Left lobe of liver (tissue), 2 donors: ENCODE results near the gene ZP2. TPM values are rescaled to one million over a fixed set of nuclear protein-coding genes. Genes with fewer than 3 reads are reported as not detected.
A peak's percentile ranks its signal among the peaks of the same experiment; 100 is the strongest.
"Not testable (repeated sequence)": the region's sequence is repeated elsewhere in the genome, so short reads cannot be mapped to it uniquely, and the experiment has no call there.

ENCODE experiments used
- ATAC-seq: fragments of 200-7000 bp; cut with Tn5 transposase; one replicate; pipeline ENCODE4 v1.9.1; 2020; ENCODE audit warnings: mild to moderate bottlenecking, moderate library complexity
- DNase-seq: peaks from one replicate; pipeline ENCODE4 v3.0.0-alpha.2; 2020; ENCODE audit warnings: low spot score
- total RNA-seq: library from RNA; stranded (reverse); gene quantifications from one replicate; pipeline ENCODE4 v1.2.1, GENCODE V29; 2021
- donor health status: DM: no; HTN: no; CAD: no; lungs with moderate emphysema.
- donor health status: DM: no; HTN: yes; CAD: no.

ZP2 gene
- total RNA-seq, 1 donor from 2014 or later, result not detected

DNA sequence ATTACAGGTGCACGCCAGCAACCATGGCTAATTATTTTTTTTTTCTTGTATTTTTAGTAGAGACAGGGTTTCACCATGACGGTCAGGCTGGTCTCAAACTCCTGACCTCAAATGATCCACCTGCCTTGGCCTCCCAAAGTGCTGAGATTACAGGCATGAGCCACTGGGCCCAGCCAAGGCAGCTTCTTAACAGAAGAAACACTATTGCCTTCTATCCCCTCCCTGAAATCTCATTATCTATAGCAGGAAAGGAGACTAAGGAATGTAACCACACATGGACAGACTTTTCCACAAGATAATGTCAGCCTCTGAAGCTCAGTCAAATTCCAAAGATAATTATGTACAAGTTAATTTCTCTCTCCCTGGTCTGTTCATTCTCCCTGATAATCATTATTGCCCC lies 5.7 kb upstream of the ZP2 start:
- DNase-seq (no peak), ATAC-seq (no peak)

DNA sequence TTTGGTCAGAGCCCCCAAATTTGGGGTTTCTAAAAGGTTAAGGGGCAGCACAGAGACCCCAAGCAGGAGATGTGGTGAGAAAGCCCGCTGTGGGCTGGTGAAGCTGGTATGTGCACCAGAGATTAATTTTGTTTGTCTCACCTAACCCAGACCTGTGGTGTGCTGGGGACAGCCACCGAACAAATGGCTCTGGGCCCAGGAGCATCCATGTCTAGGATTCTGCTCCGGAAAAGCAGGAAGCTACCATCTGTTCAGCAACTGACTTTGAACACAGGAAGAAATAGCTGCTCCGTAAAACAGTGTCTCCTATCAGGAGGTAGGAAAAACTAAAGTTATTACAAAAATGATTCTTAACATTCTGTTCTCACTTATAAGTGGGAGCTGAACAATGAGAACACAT lies 2.7 kb upstream of the ZP2 start:
- DNase-seq (no peak), ATAC-seq (no peak)

DNA sequence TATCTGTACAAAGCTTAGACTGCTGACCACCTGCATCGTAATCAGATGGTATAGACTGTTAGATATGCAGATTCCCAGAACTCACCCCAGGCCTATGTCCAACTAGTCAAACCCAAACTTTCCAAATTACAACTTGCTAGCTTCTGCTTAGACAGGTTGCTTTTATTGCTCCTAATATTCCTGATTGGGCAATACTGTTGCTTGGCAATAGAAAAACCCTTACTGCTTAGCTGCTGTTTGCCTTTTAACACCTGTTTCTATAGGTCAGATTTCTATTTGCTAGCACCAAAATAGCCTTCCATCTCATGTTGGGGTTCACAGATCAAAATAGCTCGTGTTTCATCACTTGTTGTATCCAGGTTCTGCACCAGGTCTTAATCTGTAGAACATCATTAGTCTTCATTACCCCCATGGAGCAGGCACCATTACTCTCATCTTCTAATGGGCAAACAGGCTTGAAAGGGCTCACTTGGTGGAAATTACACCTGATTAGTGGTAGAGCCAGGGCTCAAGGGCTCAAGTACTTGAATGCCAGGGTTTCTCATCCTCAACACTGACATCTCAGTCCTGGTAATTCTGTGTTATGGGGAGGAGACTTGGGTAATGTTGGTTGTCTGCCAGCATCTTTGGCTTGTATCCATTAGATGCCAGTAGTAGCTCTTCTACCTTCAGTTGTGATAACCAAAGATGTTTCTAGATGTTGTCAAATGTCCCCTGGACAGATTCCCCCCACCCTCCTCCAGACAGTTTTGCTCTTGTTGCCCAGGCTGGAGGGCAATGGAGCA lies 2.7 kb downstream of the ZP2 start:
- ATAC-seq (no peak), DNase-seq (no peak)

DNA sequence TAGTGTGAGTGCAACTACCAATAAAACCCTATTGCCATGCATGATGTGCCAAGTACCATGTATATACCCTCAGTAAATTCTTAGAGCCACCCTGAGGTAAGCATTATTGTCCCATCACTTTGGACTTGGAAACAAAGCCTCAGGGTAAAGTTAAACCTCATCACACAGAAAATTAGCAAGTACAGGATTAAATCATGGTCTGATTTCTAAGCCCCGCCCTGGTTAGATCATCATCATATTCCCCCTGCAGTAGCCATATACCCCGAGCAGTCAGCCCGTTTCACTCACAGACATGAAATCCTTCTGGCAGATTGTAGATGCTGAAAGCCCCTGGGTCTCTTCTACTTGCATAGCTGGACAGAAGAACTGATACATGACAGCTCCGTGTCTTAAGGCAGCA lies 4.8 kb downstream of the ZP2 start:
- ATAC-seq (no peak), DNase-seq (no peak)

DNA sequence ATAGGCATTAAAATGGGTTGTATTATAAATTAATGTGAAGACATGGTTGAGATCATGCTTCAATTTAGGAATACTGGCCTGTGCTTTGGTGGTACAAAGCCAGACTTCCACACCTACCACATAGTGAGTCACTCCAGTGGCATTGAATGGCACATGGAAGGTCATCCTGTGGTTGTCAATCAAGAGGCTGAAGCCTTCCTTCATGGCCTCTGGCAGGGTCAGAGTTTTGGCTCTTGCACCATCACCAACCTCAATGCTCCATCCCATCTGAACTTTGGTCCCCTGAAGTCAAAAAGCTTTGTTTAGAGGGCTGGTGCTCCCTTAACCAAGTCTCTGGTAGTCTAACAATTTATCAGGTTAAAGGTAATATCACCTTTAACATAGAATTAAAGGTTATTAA lies 6.1 kb downstream of the ZP2 start:
- DNase-seq (no peak), ATAC-seq (peak; percentile 30)

DNA sequence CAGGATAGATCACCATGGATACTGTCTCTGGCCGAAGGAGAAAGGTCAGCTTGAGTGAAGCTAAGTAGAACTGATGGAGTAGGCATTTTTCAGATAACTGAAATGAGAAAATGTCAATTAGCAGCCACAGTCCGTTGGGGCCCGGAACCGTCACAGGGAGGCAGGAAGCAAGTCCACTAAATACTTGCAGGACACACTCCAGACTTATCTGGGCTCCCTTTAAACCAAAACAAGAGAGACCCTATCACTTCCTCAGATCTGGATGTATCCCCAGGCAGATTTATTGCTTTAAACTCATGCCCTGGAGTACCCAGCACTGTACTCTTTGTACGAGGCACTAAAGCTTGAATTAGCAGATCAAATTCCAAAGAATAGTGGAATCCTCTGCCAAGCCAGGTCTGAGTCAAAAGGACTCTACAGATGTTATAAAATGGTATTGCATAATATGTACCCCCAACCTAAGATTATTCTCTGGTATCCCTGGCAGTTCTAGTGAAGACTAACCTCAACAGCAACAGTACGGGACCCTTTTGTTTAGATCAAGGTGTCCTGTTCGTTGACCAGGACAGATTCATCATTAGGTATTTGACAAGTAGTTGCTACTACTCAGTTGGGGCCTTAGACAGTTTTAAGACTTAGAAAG lies 8.1 kb downstream of the ZP2 start:
- ATAC-seq (peak; percentile 90), DNase-seq (no peak)

DNA sequence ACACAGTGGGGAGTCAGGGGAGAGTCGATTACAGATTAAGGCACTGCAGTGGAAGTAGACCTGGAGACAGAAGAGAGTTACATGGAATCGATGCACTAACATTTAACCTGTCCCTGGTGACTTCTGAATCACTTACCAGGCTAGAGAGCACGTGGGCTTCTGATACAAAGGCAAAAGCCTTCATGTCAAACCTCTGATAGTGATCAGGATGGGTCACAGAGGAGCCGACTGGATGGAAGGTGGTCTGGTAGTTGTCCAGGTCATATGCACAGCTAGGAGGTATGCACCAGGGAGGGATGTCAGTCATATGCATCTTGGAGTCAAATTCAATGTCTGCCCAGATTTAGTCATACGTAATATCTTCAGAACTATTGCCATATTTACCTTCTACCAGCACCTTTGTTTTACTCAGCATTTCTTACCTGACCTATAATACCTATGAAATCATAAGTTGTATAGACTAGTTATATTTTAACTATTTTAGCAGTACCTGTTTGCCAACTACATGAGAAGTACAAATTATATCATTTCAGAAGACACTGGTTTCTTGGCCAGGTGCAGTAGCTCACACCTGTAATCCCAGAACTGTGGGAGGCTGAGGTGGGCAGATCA lies 11.7 kb downstream of the ZP2 start:
- no peak for DNase-seq
- ATAC-seq, result no peak

DNA sequence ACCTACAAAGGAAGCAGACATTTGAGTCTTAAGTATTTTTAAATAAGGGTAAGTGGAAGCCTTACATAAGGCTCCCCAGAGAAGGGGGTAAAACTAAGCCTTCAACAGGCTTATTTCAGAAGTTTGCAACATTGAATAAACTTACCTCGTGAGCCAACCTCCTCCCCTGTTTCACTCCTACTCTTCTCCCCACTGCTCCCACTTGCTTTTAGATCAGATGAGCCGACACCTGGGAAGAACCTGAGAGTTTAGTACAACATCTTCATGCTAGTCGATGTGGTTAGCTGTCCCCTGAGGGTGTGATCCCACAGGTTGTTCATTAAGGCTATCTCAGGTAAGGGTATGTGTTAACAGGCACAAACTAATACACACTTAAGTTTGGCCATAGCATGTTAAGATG lies 13.8 kb downstream of the ZP2 start:
- no peak for ATAC-seq
- no peak for DNase-seq

DNA sequence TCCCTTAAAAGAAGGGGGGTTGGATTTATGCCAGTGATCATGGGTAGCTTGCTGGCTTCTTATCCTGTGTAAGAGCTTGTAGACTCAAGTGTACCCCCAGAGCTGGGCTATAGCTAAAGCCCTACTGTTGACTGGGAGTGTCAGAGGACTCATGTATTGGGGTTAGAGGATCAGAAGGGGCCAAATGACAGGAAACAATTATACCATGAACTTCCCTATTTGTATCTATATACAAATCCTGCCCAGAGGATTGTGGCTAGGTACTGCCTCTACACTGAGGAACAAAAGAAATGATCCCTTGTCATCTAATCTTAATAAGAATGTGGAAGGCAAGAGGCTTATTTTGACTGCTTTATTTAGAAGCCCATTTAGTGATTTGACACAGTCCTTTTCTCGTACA lies 14.3 kb downstream of the ZP2 start:
- ATAC-seq, result no peak
- DNase-seq, result no peak

DNA sequence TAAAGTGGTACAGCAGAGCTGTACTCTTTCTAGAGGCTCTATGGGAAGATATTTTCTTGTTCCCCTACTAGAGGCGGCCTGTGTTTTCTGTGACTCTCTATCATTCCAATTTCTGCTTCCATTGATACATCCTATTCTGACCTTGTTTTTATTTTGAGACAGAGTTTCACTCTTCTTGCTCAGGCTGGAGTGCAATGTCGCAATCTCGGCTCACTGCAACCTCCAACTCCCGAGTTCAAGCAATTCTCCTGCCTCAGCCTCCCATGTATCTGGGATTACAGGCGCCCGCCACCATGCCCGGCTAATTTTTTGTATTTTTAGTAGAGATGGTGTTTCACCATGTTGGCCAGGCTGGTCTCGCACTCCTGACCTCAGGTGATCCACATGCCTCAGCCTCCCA lies 16.0 kb downstream of the ZP2 start:
- DNase-seq, ATAC-seq: not testable (repeated sequence)

DNA sequence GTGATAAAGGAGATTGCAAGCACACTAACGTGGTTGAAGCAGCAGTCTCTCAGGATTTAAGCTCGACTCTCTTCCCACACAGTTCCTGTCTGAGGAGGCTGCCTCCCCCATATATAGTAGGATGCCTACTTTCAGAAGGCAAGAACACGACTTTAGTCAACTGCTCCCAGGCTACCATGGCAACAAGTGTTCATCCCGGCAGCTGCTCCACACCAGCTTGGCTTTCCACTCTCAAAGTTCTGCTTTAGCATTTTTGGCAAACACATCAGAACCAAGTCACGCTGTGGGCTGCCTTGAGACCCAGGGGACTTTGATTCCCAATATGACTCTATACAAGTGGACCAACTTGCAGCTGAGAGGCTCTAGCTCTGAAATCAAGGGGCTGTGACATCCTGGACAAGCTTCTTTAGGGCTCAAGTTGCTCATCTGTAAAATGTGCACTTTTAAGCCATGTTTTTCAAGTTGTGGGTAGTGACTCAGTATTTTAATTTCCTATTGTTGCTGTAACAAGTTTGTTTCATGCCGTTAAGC lies 16.5 kb downstream of the ZP2 start:
- ATAC-seq (no peak), DNase-seq (no peak)

DNA sequence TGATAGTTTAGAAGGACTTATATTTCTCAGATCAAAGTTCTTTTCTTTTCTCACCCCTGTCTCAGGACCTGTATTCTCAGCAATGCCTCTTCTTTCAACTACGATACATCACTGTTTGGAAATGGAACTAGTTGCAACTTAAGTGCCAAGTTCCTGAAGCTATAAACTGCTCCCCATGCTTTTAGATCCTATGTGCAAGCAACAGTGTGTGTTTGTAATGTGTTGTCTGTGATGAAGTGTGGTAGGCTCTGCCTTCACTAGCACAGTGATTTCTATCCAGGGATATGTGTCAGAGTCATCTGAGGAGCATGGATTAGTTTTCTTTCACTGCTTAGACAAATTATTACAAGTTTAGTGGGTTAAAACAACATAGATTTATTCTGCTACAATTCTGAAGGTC lies 18.4 kb downstream of the ZP2 start:
- ATAC-seq (no peak), DNase-seq (no peak)

DNA sequence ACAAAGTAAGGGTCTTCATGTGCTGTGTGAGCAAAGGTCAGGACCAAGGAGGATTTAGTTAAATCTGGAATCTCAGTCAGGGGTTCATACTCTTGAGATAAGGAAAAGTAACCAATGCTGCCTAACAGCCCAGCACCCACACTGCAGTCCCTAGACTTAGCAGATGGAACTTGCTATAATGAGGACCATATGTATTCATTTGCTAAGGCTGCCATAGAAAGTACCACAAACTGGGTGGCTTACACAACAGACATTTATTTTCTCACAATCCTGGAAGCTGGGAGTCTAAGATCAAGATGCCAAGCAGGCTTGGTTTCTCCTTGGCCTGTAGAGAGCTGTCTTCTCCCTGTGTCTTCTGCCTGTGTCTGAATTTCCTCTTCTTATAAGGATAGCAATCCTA lies 20.8 kb downstream of the ZP2 start:
- no peak for ATAC-seq
- no peak for DNase-seq

DNA sequence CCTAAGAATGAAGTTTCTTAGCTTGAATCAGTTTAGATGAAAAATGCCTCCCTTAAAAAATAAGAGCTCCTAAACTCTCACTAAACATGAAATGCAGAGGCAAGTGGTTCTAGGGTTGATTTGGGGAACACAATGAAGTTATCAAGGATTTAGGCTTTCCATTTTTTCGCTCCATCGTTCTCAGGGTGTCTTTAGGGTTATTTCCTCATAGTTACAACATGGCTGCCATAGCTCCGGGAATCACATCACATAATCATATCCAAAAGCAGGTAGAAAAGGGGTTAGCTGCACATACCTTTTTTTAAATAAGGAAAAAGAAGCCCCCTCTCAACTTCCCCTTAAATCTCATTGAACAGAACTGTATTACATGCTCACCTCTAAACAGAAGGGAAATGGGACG lies 21.4 kb downstream of the ZP2 start:
- DNase-seq (no peak), ATAC-seq (no peak)

DNA sequence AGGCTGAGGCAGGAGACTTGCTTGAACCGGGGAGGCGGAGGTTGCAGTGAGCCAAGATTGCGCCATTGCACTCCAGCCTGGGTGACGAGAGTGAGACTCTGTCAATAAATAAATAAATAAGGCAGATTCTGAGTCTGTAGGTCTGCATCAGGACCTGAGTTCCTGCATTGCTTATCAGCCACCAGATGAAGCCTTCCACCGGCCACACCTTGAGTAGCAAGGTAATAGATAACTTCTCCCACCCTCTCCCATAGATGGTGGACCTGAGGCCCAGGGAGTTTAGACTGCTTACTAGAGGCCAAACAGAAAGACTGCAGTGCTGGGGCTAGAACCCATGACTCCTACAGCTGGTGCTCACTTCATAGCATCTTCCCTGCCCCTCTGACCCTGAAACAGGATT lies 22.1 kb downstream of the ZP2 start:
- DNase-seq (no peak), ATAC-seq (no peak)

DNA sequence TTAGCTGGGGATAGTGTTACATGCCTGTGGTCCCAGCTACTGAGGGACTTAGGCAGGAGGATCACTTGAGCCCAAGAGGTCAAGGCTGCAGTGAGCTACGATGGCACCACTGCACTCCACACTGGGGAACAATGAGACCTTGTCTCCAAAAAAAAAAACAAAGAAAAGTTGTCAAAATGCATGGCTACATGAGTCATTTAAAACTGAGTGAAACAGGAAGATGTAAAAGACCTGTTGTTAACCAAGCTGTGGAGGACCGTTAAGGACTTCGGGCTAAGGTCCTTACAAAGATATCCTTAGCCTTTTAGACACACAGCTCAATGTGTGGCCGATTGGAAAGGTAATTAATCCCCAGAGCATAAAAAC lies 25.1 kb downstream of the ZP2 start:
- ATAC-seq (no peak), DNase-seq (no peak)

DNA sequence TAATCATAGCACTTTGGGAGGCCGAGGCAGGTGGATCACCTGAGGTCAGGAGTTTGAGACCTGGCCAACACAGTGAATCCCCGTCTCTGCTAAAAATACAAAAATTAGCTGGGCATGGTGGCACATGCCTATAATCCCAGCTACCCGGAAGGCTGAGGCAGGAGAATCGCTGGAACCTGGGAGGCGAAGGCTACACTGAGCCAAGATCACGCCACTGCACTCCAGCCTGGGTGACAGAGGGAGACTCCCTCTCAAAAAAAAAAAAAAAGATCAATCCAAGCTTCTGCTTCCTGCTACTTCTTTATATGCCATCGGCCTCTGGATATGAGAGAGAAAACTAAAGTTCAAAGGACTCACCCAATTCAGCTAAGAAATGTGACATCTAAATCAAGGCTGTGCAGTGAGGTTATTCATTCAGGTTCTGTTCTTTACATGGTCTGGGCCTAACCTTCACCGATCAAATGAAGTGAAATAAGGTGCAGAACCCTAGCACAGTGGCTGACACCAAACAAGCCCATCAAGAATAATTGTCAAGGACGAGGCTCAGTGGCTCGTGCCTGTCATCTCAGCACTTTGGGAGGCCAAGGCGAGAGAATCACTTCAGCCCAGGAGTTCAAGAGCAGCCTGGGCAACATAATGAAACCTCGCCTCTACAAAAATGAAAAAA lies 25.6 kb downstream of the ZP2 start:
- DNase-seq (no peak), ATAC-seq (no peak)

DNA sequence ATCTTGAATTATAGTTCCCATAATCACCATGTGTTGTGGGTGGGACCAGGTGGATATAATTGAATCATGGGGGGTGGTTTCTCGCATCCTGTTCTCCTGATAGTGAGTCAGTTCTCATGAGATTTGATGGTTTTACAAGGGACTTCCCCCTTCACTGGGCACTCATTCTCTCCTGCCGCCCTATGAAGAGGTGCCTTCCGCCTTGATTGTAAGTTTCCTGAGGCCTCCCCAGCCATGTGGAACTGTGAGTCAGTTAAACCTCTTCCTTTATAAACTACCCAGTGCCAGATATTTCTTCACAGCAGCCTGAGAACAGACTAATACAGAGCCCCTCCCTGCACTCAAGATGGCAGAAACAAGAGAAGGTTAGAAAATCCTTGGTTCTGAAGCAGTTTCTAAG lies 26.5 kb downstream of the ZP2 start:
- ATAC-seq (no peak), DNase-seq (no peak)

DNA sequence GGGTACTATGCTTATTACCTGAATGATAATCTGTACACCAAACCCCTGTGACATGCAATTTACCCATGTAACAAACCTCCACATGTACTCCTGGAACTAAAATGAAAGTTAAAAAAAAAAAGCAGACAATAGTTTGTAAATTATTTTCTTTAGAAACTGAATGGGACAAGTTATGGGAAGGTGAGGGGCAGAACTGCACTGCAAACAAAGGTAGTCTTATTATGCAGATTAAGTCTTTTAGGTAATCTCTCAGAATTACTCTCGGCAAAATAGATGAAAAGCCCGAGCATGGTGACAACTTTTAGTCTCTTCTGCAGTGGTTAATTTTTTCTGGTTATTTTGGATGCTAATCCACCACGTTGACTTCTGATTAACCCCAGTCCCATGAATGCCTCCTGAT lies 27.4 kb downstream of the ZP2 start:
- ATAC-seq, result no peak
- no peak for DNase-seq

DNA sequence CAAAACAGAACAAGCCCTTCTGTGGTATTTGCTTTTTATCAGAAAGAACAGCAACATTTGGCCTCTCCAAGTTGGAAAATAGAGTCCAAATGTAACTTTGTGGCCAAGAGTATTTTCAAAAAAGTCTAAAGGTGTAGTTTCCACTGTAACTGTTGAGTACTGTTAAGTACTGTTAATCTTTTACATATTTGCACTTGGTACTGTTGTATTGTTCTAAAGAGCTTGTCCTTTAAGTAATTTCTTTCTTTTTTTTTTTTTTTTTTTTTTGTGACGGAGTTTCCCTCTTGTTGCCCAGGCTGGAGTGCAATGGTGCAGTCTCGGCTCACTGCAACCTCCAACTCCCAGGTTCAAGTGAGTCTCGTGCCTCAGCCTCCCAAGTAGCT lies 31.4 kb downstream of the ZP2 start:
- ATAC-seq (no peak), DNase-seq (no peak)

DNA sequence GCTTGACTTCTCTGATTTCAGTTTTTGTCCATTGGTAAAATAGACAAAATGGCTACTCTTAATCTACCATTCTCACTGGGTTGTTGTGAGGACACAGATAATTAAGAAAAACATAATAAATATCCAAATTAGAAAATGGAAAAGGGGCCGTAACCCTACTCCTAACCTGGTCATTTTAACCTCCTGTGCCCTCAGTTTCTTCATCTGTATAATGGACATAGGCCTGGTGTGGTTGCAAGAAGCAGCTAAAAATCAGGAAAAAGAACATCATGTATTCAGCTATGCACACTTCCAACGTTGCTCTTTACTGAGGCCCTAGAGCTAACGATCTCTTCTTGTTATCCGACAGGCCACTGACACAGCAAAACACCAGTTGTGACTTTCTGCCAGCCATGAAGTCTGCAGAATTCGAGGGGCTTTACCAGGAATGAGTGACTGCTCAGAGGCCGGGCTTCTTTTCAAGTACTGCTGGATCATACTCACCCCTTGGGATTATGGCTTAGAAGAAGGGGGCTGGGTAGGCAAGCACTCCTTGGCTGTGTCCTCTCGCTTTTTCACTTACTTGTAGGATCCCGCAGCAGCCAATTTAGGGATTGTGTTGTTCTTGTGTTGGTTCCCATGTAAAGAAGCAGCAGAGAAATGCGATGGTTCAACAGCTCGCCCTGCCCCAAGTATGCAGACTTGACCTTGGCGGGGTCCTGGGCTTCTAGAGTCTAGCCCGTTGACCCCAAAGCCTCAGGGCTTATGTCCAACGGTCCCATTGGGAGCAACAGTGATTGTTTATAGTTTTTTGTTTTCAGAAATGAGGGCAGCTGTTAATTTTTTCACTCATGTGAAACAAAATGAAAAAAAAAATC lies 32.0 kb downstream of the ZP2 start:
- no peak for ATAC-seq
- no peak for DNase-seq
